WERI-Rb-1 (cell line): ENCODE results near the gene CLASP2.
A peak's percentile ranks its signal among the peaks of the same experiment; 100 is the strongest.

ENCODE experiments used
- DNase-seq: peaks from one replicate; pipeline ENCODE4 v3.0.0-alpha.2; 2020
- H3K27ac ChIP-seq: fragments of 250-450 bp; sonication (Bioruptor Pico); 2 replicates; pipeline ENCODE4 v1.5.1; 2020; ENCODE audit warnings: mild to moderate bottlenecking, moderate library complexity
- H3K27me3 ChIP-seq: fragments of 250-450 bp; sonication (Bioruptor Pico); 2 replicates; pipeline ENCODE4 v1.5.1; 2021; ENCODE audit warnings: mild to moderate bottlenecking, low read depth, moderate library complexity; ENCODE audit not compliant: insufficient read depth, severe bottlenecking
- H3K36me3 ChIP-seq: fragments of 250-450 bp; sonication (Bioruptor Pico); 2 replicates; pipeline ENCODE4 v1.5.1; 2020; ENCODE audit warnings: mild to moderate bottlenecking, moderate library complexity
- H3K4me3 ChIP-seq: 2 replicates; pipeline ENCODE4 v1.5.1; 2011; ENCODE audit warnings: low read depth, mild to moderate bottlenecking, control low read depth, low read length
- H3K9me3 ChIP-seq: fragments of 250-450 bp; sonication (Bioruptor Pico); 2 replicates; pipeline ENCODE4 v1.5.1; 2021; ENCODE audit warnings: mild to moderate bottlenecking, moderate library complexity; ENCODE audit not compliant: severe bottlenecking
- TF ChIP-seq, protein P1 (sequence below): IDR thresholded peaks from 2 replicates; pipeline ENCODE4 v1.5.1; 2011; ENCODE audit warnings: low read depth, mild to moderate bottlenecking, control low read depth, inconsistent platforms, low read length

CLASP2 gene

DNA sequence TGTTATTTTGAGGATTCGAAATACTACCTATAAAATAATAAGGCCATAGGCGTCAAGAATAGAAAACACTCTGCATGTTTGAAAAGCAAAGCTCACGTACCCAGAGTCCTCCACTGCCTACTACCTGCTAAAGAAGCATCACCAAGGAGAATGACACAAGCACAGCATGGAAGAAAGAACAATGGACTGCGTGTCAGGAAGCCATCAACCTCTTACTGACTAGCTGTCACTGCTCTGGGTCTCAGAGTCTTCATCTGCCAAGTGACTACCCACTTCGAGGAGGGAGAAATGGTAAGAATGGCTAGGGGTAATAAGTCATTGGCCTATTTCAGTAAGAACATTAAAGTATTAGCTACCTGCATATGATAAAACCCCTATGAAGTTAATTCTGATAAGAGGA, 49.4 kb downstream of the CLASP2 start:
- Histone ChIP-seq H3K27me3 (no peaks in the 10 kb centered on the region), H3K36me3 (no peaks in the 10 kb centered on the region; the same call in 1 of the 2 replicates), H3K27ac (no peak overlapping the region), H3K9me3 (no peaks in the 10 kb centered on the region), H3K4me3 (no peak overlapping the region)
- no peak for DNase-seq
- TF ChIP-seq, protein P1, sequence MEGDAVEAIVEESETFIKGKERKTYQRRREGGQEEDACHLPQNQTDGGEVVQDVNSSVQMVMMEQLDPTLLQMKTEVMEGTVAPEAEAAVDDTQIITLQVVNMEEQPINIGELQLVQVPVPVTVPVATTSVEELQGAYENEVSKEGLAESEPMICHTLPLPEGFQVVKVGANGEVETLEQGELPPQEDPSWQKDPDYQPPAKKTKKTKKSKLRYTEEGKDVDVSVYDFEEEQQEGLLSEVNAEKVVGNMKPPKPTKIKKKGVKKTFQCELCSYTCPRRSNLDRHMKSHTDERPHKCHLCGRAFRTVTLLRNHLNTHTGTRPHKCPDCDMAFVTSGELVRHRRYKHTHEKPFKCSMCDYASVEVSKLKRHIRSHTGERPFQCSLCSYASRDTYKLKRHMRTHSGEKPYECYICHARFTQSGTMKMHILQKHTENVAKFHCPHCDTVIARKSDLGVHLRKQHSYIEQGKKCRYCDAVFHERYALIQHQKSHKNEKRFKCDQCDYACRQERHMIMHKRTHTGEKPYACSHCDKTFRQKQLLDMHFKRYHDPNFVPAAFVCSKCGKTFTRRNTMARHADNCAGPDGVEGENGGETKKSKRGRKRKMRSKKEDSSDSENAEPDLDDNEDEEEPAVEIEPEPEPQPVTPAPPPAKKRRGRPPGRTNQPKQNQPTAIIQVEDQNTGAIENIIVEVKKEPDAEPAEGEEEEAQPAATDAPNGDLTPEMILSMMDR: no peak

DNA sequence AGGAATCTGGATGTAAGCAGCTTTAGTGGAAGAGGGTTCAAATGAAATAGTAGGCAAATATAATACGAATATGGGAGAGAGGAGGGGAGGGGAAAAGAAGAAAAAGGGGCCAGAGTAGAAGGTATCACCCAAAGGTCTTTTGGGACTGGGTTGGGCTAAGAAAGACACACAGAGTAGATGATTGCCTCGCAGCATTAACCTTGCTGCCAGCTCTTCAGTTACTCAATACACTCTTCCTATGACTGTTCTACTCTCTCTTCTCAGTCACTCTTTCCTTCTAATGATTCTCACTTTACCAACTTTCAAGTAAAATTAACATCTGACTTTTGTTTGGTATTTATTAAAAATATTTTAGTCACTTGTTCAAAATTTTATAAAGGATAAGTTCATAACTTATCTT, 52.8 kb downstream of the CLASP2 start:
- no peaks in the 10 kb centered on the region for H3K27me3 ChIP-seq
- no peak for DNase-seq
- no peaks in the 10 kb centered on the region for H3K9me3 ChIP-seq
- no peak overlapping the region for H3K27ac ChIP-seq
- TF ChIP-seq, protein P1: no peak
- no peaks in the 10 kb centered on the region for H3K36me3 ChIP-seq
- no peak overlapping the region for H3K4me3 ChIP-seq

DNA sequence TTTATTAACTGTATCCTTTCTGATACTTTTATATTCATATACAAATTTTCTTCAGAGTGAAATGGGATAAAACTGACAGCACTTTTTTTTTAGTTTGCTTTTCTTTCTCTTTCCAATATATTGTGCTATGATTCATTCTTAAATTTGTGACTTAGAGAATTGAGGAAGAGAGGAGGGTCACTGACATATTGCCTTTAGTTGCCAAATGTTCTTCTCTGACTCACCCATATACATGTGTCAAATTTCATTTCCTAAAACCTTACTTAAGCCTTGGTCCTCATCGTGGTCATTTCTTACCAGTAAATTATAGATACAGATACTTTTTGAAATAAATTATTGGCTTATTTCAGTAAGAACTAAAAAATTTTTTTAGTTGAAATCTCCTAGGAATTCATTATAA, 53.9 kb downstream of the CLASP2 start:
- TF ChIP-seq, protein P1: no peak
- DNase-seq: no peak

DNA sequence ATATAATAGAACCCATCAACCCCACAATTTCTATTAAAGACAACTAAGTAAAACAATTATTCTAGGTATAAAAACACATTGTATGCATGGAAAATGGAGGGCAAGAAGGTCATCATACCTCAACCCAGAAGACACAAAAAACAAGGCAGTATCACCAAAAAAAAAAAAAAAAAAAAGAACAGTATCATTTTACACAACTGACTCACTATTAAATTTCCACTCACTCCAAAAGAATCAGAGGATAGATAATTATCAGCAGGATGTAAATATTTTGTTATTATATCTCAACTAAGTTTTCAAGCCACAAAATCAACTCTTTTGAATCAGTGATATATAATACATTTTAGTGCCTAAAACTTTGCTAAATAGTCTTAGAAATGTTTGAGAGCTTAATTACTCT, 55.0 kb downstream of the CLASP2 start:
- H3K4me3 ChIP-seq: no peak overlapping the region
- H3K27ac ChIP-seq: no peak overlapping the region
- H3K36me3 ChIP-seq: no peaks in the 10 kb centered on the region
- H3K9me3 ChIP-seq: no peaks in the 10 kb centered on the region
- TF ChIP-seq, protein P1: no peak
- H3K27me3 ChIP-seq: no peaks in the 10 kb centered on the region
- DNase-seq: no peak

More for the DNA sequence above, 53.9 kb downstream of the CLASP2 start:
- no peak overlapping the region for H3K27ac ChIP-seq
- H3K9me3 ChIP-seq: no peaks in the 10 kb centered on the region
- H3K27me3 ChIP-seq: no peaks in the 10 kb centered on the region
- no peaks in the 10 kb centered on the region for H3K36me3 ChIP-seq
- H3K4me3 ChIP-seq: no peak overlapping the region

DNA sequence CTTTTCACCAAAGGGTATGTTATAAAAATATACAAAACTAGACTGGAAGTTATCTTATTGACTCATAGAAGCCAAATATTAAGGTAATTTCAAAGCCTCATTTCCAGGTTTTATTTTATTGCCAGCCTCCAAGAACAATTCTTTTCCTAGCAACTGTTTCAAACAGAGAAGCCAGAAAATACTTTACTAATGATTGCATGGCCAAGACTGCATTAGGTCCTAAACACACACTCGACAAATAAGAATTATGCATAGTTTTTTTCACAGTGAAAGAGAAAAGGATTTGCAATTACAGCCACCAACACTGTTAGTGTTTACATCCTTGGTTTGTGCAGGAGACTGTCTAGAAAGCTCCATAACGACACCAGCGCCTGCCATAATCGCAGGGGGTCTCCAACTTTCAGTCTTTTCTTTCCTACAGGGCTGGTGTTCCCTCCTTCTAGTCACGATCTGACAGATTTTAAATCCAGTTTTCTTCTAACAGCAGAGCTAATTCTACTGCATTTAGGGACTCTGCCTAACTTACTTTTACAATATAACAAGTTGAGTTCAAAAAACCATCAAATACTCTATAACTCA, 58.1 kb downstream of the CLASP2 start:
- Histone ChIP-seq H3K36me3 (no peaks in the 10 kb centered on the region), H3K27me3 (no peaks in the 10 kb centered on the region), H3K27ac (peak overlapping the region; percentile 86), H3K4me3 (peak overlapping the region; percentile 60), H3K9me3 (no peaks in the 10 kb centered on the region)
- DNase-seq: no peak
- TF ChIP-seq, protein P1: no peak
